Stimulated activated naive CD4-positive, alpha-beta T cell treated with Interleukin-2 at 50 U/mL for 16 hours (primary cell): ENCODE data around the gene HYAL2.
A peak's percentile ranks its signal among the peaks of the same experiment; 100 is the strongest.

ENCODE experiments used
- DNase-seq: peaks from one replicate; lab custom pipeline; 2025; lab: John Stamatoyannopoulos, UW

HYAL2 gene

GRCh38 chr3:50330330-50330729 is 7.8 kb upstream of the HYAL2 start:
- DNase-seq: no peak

- peak; percentile 94 for DNase-seq
Observed at GRCh38 chr3:50327943-50328691, 5.6 kb upstream of the HYAL2 start, which contains the start of gene TUSC2. TSS of gene TUSC2 (minus strand) at chr3:50328223. CDS start at chr3:50328099, 124 bp downstream.

- no peak for DNase-seq
Observed at GRCh38 chr3:50327129-50327528, 4.6 kb upstream of the HYAL2 start.

GRCh38 chr3:50326182-50326541 is 3.6 kb upstream of the HYAL2 start:
- DNase-seq: no peak

- no peak for DNase-seq
Observed at GRCh38 chr3:50325497-50326181, 3.1 kb upstream of the HYAL2 start.

- DNase-seq: no peak
Observed at GRCh38 chr3:50325113-50325480, 2.6 kb upstream of the HYAL2 start.

GRCh38 chr3:50324351-50325112 is 2.0 kb upstream of the HYAL2 start:
- peak; percentile 45 for DNase-seq

- DNase-seq: no peak
Observed at GRCh38 chr3:50323614-50324199, 1.2 kb upstream of the HYAL2 start.

GRCh38 chr3:50323092-50323600 is 601 bp upstream of the HYAL2 start:
- DNase-seq: no peak

GRCh38 chr3:50322115-50322385 is 495 bp downstream of the HYAL2 start:
- no peak for DNase-seq

- peak; percentile 84 for DNase-seq
Observed at GRCh38 chr3:50321336-50322114, 1.0 kb downstream of the HYAL2 start.

- peak; percentile 73 for DNase-seq
Observed at GRCh38 chr3:50320853-50321335, 1.7 kb downstream of the HYAL2 start.

GRCh38 chr3:50319894-50320625 is 2.5 kb downstream of the HYAL2 start:
- no peak for DNase-seq

GRCh38 chr3:50319181-50319893 is 3.2 kb downstream of the HYAL2 start:
- no peak for DNase-seq

GRCh38 chr3:50318615-50319014 is 3.9 kb downstream of the HYAL2 start:
- no peak for DNase-seq

- DNase-seq: no peak
Observed at GRCh38 chr3:50318163-50318562, 4.4 kb downstream of the HYAL2 start.

- no peak for DNase-seq
Observed at GRCh38 chr3:50317300-50317699, 5.2 kb downstream of the HYAL2 start.

- peak; percentile 77 for DNase-seq
Observed at GRCh38 chr3:50316657-50317242, 5.8 kb downstream of the HYAL2 start.

GRCh38 chr3:50314816-50315215 is 7.7 kb downstream of the HYAL2 start:
- no peak for DNase-seq

- no peak for DNase-seq
Observed at GRCh38 chr3:50314342-50314741, 8.2 kb downstream of the HYAL2 start.
